WTC11 (cell line): ENCODE measurements around the gene LYVE1.

ENCODE experiments used
- ATF6 ChIP-seq: sonication (generic); formaldehyde crosslinking; IDR thresholded peaks from 2 replicates; pipeline ENCODE4 v1.8.1; 2023; ENCODE audit warnings: mild to moderate bottlenecking, missing genetic modification reagents
- CREB1 ChIP-seq: sonication (generic); formaldehyde crosslinking; IDR thresholded peaks from 2 replicates; pipeline ENCODE4 v1.8.0; 2023; ENCODE audit warnings: mild to moderate bottlenecking, missing genetic modification reagents
- CTCF ChIP-seq: fragments of 200-600 bp; IDR thresholded peaks from 2 replicates; pipeline ENCODE4 v1.8.0; 2022; ENCODE audit warnings: antibody characterized with exemption
- EMX1 ChIP-seq: fragments of 250-450 bp; sonication (Bioruptor Pico); IDR thresholded peaks from 2 replicates; pipeline ENCODE4 v1.8.0; 2021; ENCODE audit warnings: mild to moderate bottlenecking
- FOXP4 ChIP-seq: sonication (generic); formaldehyde crosslinking; IDR thresholded peaks from 2 replicates; pipeline ENCODE4 v1.8.0; 2022; ENCODE audit warnings: mild to moderate bottlenecking, missing genetic modification reagents
- MXD4 ChIP-seq: fragments of 250-450 bp; sonication (Bioruptor Pico); IDR thresholded peaks from 2 replicates; pipeline ENCODE4 v1.8.0; 2021; ENCODE audit warnings: mild to moderate bottlenecking, moderate library complexity, borderline replicate concordance
- SMAD3 ChIP-seq: sonication (generic); formaldehyde crosslinking; IDR thresholded peaks from 2 replicates; pipeline ENCODE4 v1.8.0; 2022; ENCODE audit warnings: missing genetic modification reagents, mild to moderate bottlenecking, borderline replicate concordance
- ZNF121 ChIP-seq: sonication (generic); formaldehyde crosslinking; IDR thresholded peaks from 2 replicates; pipeline ENCODE4 v1.8.0; 2023; ENCODE audit warnings: missing genetic modification reagents
- ZNF232 ChIP-seq: sonication (generic); formaldehyde crosslinking; IDR thresholded peaks from 2 replicates; pipeline ENCODE4 v1.8.0; 2022; ENCODE audit warnings: mild to moderate bottlenecking, missing genetic modification reagents
- TF ChIP-seq, protein P1 (sequence below): sonication (generic); formaldehyde crosslinking; IDR thresholded peaks from 2 replicates; pipeline ENCODE4 v1.8.1; 2023; ENCODE audit warnings: mild to moderate bottlenecking, missing genetic modification reagents, moderate library complexity
- TF ChIP-seq, protein P2 (sequence below): sonication (generic); formaldehyde crosslinking; IDR thresholded peaks from 2 replicates; pipeline ENCODE4 v1.8.1; 2022; ENCODE audit warnings: mild to moderate bottlenecking, moderate library complexity, missing genetic modification reagents
- TF ChIP-seq, protein P3 (sequence below): sonication (generic); formaldehyde crosslinking; IDR thresholded peaks from 2 replicates; pipeline ENCODE4 v1.8.1; 2022; ENCODE audit warnings: low read depth, mild to moderate bottlenecking, moderate library complexity, missing genetic modification reagents, borderline replicate concordance
- TF ChIP-seq, protein P4 (sequence below): sonication (generic); formaldehyde crosslinking; IDR thresholded peaks from 2 replicates; pipeline ENCODE4 v1.8.1; 2023; ENCODE audit warnings: mild to moderate bottlenecking, missing genetic modification reagents, moderate library complexity

DNA sequence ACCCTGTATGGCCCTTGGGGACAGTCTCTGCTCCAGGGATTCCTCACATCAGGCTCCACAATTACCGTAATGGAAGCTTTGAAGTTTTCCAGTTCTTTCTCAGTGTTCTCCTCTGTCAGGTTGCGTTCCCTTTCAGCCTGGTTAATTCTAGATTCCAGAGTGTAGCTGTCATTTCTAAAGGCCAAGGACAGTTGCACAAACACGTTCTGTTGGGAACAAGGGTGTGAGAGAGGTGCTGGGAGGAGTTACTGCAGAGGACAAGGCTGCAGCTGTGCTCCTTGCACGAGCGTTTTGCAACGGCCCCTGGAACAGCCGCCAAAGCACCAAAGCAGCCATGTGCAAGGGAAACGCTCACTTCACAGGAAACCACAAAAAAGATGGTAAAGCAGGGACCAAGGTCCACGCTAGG, 35.9 kb upstream of the LYVE1 start:
- no peak for TF ChIP-seq CTCF
- TF ChIP-seq, protein P1, sequence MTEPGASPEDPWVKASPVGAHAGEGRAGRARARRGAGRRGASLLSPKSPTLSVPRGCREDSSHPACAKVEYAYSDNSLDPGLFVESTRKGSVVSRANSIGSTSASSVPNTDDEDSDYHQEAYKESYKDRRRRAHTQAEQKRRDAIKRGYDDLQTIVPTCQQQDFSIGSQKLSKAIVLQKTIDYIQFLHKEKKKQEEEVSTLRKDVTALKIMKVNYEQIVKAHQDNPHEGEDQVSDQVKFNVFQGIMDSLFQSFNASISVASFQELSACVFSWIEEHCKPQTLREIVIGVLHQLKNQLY (CRISPR knock-in tag), result no peak
- TF ChIP-seq EMX1 (CRISPR knock-in tag), result no peak
- TF ChIP-seq MXD4 (CRISPR knock-in tag), result no peak
- TF ChIP-seq, protein P2, sequence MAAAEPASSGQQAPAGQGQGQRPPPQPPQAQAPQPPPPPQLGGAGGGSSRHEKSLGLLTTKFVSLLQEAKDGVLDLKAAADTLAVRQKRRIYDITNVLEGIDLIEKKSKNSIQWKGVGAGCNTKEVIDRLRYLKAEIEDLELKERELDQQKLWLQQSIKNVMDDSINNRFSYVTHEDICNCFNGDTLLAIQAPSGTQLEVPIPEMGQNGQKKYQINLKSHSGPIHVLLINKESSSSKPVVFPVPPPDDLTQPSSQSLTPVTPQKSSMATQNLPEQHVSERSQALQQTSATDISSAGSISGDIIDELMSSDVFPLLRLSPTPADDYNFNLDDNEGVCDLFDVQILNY (CRISPR knock-in tag), result no peak
- no peak for TF ChIP-seq ZNF232 (CRISPR knock-in tag)
- TF ChIP-seq ZNF121 (CRISPR knock-in tag), result no peak
- TF ChIP-seq CREB1 (CRISPR knock-in tag), result no peak
- no peak for TF ChIP-seq FOXP4 (CRISPR knock-in tag)
- TF ChIP-seq, protein P3, sequence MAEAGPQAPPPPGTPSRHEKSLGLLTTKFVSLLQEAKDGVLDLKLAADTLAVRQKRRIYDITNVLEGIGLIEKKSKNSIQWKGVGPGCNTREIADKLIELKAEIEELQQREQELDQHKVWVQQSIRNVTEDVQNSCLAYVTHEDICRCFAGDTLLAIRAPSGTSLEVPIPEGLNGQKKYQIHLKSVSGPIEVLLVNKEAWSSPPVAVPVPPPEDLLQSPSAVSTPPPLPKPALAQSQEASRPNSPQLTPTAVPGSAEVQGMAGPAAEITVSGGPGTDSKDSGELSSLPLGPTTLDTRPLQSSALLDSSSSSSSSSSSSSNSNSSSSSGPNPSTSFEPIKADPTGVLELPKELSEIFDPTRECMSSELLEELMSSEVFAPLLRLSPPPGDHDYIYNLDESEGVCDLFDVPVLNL (CRISPR knock-in tag), result no peak
- TF ChIP-seq, protein P4, sequence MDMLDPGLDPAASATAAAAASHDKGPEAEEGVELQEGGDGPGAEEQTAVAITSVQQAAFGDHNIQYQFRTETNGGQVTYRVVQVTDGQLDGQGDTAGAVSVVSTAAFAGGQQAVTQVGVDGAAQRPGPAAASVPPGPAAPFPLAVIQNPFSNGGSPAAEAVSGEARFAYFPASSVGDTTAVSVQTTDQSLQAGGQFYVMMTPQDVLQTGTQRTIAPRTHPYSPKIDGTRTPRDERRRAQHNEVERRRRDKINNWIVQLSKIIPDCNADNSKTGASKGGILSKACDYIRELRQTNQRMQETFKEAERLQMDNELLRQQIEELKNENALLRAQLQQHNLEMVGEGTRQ (CRISPR knock-in tag), result no peak
- no peak for TF ChIP-seq ATF6 (CRISPR knock-in tag)
- no peak for TF ChIP-seq SMAD3 (CRISPR knock-in tag)
